A673 (cell line): ENCODE data around the gene MORN1. TPM values are rescaled to one million over a fixed set of nuclear protein-coding genes. Genes with fewer than 3 reads are reported as not detected.

ENCODE experiments used
- BruUV-seq: library from RNA; stranded (reverse); fragments of 400-500 nt; replicated peaks from 2 replicates; lab custom pipeline; 2021; lab: Mats Ljungman, UMichigan
- CTCF ChIA-PET: fragments of 300-600 bp; sonication (Branson Sonifier 250); formaldehyde crosslinking; loops from one replicate; lab custom pipeline; 2022; ENCODE audit warnings: antibody characterized with exemption; lab: Charles Lee
- POLR2A ChIA-PET: fragments of 300-600 bp; sonication (Branson Sonifier 250); formaldehyde crosslinking; loops from one replicate; lab custom pipeline; 2022; ENCODE audit warnings: antibody characterized with exemption; ENCODE audit not compliant: low non-redundant PET; lab: Charles Lee
- DNase-seq: peaks from one replicate; pipeline ENCODE4 v3.0.0-alpha.2; 2015; ENCODE audit warnings: low spot score
- H3K27ac ChIP-seq: fragments of 200-600 bp; sonication (generic); 2 replicates; pipeline ENCODE4 v1.5.1; 2016; ENCODE audit warnings: mixed run types, low read depth, mild to moderate bottlenecking, mixed read lengths, antibody characterized with exemption, low read length; ENCODE audit not compliant: poor library complexity, severe bottlenecking
- H3K27me3 ChIP-seq: fragments of 200-600 bp; sonication (generic); replicated peaks from 2 replicates; pipeline ENCODE4 v1.6.1; 2017; ENCODE audit warnings: mixed run types, low read depth, mild to moderate bottlenecking, mixed read lengths, antibody characterized with exemption, low read length; ENCODE audit not compliant: insufficient read depth, poor library complexity
- H3K36me3 ChIP-seq: fragments of 200-600 bp; sonication (generic); 2 replicates; pipeline ENCODE4 v1.6.1; 2016; ENCODE audit warnings: mixed run types, mild to moderate bottlenecking, mixed read lengths, antibody characterized with exemption, low read length; ENCODE audit not compliant: insufficient read depth, poor library complexity, severe bottlenecking
- H3K4me1 ChIP-seq: fragments of 200-600 bp; sonication (generic); 2 replicates; pipeline ENCODE4 v1.6.1; 2017; ENCODE audit warnings: mixed run types, mild to moderate bottlenecking, mixed read lengths, antibody characterized with exemption, low read length; ENCODE audit not compliant: insufficient read depth, poor library complexity, severe bottlenecking
- H3K4me3 ChIP-seq: fragments of 200-600 bp; sonication (generic); 2 replicates; pipeline ENCODE4 v1.5.1; 2016; ENCODE audit warnings: low read depth, mixed run types, mild to moderate bottlenecking, mixed read lengths, low read length; ENCODE audit not compliant: poor library complexity, severe bottlenecking
- H3K9me3 ChIP-seq: fragments of 200-600 bp; sonication (generic); 2 replicates; pipeline ENCODE4 v1.6.1; 2016; ENCODE audit warnings: mixed run types, low read depth, mild to moderate bottlenecking, mixed read lengths, antibody characterized with exemption, low read length; ENCODE audit not compliant: poor library complexity, severe bottlenecking
- EZH2 ChIP-seq: fragments of 200-600 bp; sonication (generic); IDR thresholded peaks from 2 replicates; pipeline ENCODE4 v1.6.1; 2017; ENCODE audit warnings: borderline replicate concordance, low read depth, mild to moderate bottlenecking, mixed read lengths, antibody characterized with exemption, low read length; ENCODE audit not compliant: poor library complexity, severe bottlenecking
- intact Hi-C: fragments of 100-400 bp; cut with micrococcal nuclease; formaldehyde crosslinking; loops from one replicate; pipeline ENCODE4 v1.10.0; 2022; ENCODE audit not compliant: unreplicated experiment
- total RNA-seq: library from RNA; stranded (reverse); gene quantifications from 2 replicates; pipeline ENCODE4 v1.2.3, GENCODE V29; 2021
- TF ChIP-seq, protein P1 (sequence below): fragments of 300-800, 200-600 bp; sonication (generic); conservative IDR thresholded peaks from 2 replicates; pipeline ENCODE4 v1.5.1; 2017; ENCODE audit warnings: low read depth, mild to moderate bottlenecking, antibody characterized with exemption, low read length, moderate library complexity, mixed read lengths

Gene MORN1
- total RNA-seq, 1 experiment from 2014 or later, result 24.7 TPM

DNA sequence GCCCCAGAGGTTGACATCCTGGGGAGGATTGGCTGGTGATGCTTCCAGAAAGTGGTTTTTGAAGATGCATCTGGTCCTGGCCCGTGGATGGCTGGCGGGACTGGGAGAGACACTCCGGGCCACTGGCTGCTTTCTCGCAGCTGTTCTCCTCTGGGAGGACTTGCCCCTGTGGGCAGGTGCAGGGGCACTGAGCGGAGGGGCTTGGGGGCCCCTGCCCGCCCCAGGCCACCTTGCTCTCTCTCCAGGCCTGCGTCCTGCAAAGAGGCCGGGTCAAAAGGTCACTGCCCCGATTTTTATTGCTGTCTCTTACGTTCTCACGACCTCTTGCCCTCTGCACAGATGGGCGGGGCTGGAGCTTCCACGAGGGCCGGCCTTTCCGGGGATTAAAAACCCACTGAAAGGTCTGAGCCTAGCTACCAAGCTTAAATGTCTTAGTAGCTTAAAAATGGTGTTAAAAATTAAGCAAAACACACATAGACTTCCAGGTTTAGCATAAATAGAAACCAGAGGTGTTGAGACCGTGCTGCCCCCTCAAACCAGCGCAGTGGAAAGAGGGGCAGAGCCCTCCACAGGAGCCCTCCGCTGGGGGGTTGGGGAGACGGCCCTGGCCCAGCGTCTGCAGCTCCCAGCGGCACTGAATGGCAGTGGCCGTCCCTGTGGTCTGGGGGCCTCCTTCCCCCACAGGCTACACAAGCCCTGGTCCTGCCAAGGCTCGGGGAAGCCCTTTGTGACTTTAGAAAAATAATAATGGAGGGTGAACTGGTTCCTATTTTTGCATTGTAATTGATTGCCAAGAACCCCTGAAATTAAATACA, 119.3 kb downstream of the MORN1 start:
- H3K4me3 ChIP-seq, result no peak overlapping the region
- no peak for TF ChIP-seq EZH2
- TF ChIP-seq, protein P1, sequence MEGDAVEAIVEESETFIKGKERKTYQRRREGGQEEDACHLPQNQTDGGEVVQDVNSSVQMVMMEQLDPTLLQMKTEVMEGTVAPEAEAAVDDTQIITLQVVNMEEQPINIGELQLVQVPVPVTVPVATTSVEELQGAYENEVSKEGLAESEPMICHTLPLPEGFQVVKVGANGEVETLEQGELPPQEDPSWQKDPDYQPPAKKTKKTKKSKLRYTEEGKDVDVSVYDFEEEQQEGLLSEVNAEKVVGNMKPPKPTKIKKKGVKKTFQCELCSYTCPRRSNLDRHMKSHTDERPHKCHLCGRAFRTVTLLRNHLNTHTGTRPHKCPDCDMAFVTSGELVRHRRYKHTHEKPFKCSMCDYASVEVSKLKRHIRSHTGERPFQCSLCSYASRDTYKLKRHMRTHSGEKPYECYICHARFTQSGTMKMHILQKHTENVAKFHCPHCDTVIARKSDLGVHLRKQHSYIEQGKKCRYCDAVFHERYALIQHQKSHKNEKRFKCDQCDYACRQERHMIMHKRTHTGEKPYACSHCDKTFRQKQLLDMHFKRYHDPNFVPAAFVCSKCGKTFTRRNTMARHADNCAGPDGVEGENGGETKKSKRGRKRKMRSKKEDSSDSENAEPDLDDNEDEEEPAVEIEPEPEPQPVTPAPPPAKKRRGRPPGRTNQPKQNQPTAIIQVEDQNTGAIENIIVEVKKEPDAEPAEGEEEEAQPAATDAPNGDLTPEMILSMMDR, result no peak
- POLR2A ChIA-PET, result no interaction called here
- no peaks in the 10 kb centered on the region for H3K36me3 ChIP-seq
- CTCF ChIA-PET, result no interaction called here
- peak overlapping the region; percentile 59 for H3K27ac ChIP-seq
- no peak for DNase-seq
- BruUV-seq, result no TSS peak
- intact Hi-C loops, result no loop called here
- H3K27me3 ChIP-seq, result no peaks in the 10 kb centered on the region
- no peaks in the 10 kb centered on the region for H3K9me3 ChIP-seq
- peaks cover 8% of the 10 kb centered on the region for H3K4me1 ChIP-seq

Other genes starting within 250 kb of the MORN1 start
- gene FAAP20, start 196.8 kb downstream of the MORN1 start, total RNA-seq, result 114 and 119 TPM in 2 replicates
- gene SKI, start 163.2 kb downstream of the MORN1 start, total RNA-seq, result 84.9 and 88.1 TPM in 2 replicates
- 152 and 154 TPM in 2 replicates for gene RER1, start 287 bp upstream of the MORN1 start, total RNA-seq
- 27.6 and 28.0 TPM in 2 replicates for gene PEX10, start 21.0 kb upstream of the MORN1 start, total RNA-seq
- gene PLCH2, start 84.7 kb upstream of the MORN1 start, total RNA-seq, result 0.13 TPM in 1 of 2 replicates, not detected in the other
- gene PANK4, start 135.0 kb upstream of the MORN1 start, total RNA-seq, result 45.6 and 53.6 TPM in 2 replicates
- gene HES5, start 138.7 kb upstream of the MORN1 start, total RNA-seq, result not detected in 2 replicates
- 4.6 and 7.6 TPM in 2 replicates for gene TNFRSF14, start 164.8 kb upstream of the MORN1 start, total RNA-seq
- 34.8 and 41.0 TPM in 2 replicates for gene PRXL2B, start 195.2 kb upstream of the MORN1 start, total RNA-seq
- not detected in 2 replicates for gene MMEL1, start 241.5 kb upstream of the MORN1 start, total RNA-seq